ENCODE measurements around the gene WFS1. TPM values are rescaled to one million over a fixed set of nuclear protein-coding genes. Genes with fewer than 3 reads are reported as not detected.

Gene WFS1
- total and polyA plus RNA-seq, 2 of the 13 experiments (the other 11 are each of a cell fraction or from before 2014, with no cell fraction given): 39.1 to 42.2 TPM

DNA sequence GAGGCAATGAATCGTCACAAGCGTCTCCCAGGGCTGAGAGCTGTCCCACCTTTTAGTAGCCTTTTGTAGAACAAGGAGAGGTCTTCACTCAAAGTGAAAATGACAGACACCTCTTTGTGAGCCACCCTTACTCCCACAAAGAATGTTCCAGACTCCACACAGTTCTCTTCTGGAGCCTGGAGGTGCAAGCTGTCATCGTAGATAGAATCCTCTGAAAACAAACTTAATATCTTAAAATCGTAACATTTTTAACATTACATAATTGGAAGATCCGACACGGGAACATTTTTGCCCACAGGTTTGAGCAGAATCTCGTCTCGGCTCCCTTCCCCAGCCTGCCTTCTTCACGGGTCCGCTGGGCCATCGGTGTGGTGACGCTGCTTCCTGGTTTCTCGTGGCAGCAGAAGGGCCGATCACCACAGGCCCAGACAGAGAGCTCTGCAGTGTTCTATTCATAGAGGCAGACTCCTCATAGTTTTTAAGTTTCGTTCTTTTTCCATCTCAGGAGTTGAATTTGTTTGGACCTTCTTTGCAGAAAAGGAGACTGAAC, 27.7 kb downstream of the WFS1 start:
- Histone ChIP-seq H3K4me2 (ENCODE audit: low read depth, low read length) (no peak overlapping the region), H3K9me3 (ENCODE audit: low read length) (no peaks in the 10 kb centered on the region), H3K27me3 (ENCODE audit: control insufficient read depth in 1 of 2, insufficient read depth in 2 of 2, low read length in 2 of 2) (no peaks in the 10 kb centered on the region), H3K4me1 (ENCODE audit: insufficient read depth, low read length) (no peaks in the 10 kb centered on the region), H3K27ac (ENCODE audit: extremely low read length, insufficient read depth, low read length) (no peak overlapping the region), H3K36me3 (replicated peaks in 1 of 2; ENCODE audit: control insufficient read depth in 1 of 2, insufficient read depth in 2 of 2, low read length in 2 of 2) (peaks cover 40 to 81% of the 10 kb centered on the region in 2 experiments), H3K4me3 (replicated peaks in 1 of 3; ENCODE audit: insufficient read depth in 1 of 3, low read depth in 2 of 3, low read length in 3 of 3) (no peak overlapping the region), H2AFZ (ENCODE audit: low read length) (no peak overlapping the region), H3K9ac (ENCODE audit: insufficient read depth, low read depth, low read length) (no peak overlapping the region), H3K79me2 (ENCODE audit: insufficient read depth, low read length) (no peaks in the 10 kb centered on the region), H4K20me1 (ENCODE audit: insufficient read depth, low read length) (no peaks in the 10 kb centered on the region)
- in situ Hi-C loops (cut with HindIII; ENCODE audit: extremely low pct_ligation_motif_present, low pct_unique_long_range_greater_than_20kb) (no loop called here), intact Hi-C loops (cut with micrococcal nuclease; ENCODE audit: unreplicated experiment) (no loop called here)
- no peak for DNase-seq (ENCODE audit: low spot score)
- no peak for FAIRE-seq
- POLR2A ChIA-PET: interaction anchor here (0.9 kb wide), 1 partner anchor 11 kb away, joined by 3 read pairs; no protein-coding TSS in a partner anchor
- 89% methylated on average over 15 of the region's 15 CpGs for WGBS (ENCODE audit: low lambda C conversion rate)
- no peak for TF ChIP-seq ZSCAN12 (CRISPR knock-in tag; IDR thresholded peaks at IDR 0.05)
- no peak for TF ChIP-seq DNMT1 (CRISPR knock-in tag; IDR thresholded peaks at IDR 0.05)
- TF ChIP-seq CAMTA2 (CRISPR knock-in tag; IDR thresholded peaks at IDR 0.05; ENCODE audit: borderline replicate concordance): no peak
- TF ChIP-seq, protein P1, sequence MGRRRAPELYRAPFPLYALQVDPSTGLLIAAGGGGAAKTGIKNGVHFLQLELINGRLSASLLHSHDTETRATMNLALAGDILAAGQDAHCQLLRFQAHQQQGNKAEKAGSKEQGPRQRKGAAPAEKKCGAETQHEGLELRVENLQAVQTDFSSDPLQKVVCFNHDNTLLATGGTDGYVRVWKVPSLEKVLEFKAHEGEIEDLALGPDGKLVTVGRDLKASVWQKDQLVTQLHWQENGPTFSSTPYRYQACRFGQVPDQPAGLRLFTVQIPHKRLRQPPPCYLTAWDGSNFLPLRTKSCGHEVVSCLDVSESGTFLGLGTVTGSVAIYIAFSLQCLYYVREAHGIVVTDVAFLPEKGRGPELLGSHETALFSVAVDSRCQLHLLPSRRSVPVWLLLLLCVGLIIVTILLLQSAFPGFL (CRISPR knock-in tag; IDR thresholded peaks at IDR 0.05): no peak
- TF ChIP-seq ZNF468 (CRISPR knock-in tag; IDR thresholded peaks at IDR 0.05): no peak
- no peak for TF ChIP-seq TSC22D2 (CRISPR knock-in tag; IDR thresholded peaks at IDR 0.05; ENCODE audit: borderline replicate concordance)
- no peak for TF ChIP-seq CBX5 (CRISPR knock-in tag; IDR thresholded peaks at IDR 0.05; ENCODE audit: borderline replicate concordance)
- no peak for TF ChIP-seq ZNF792 (CRISPR knock-in tag; IDR thresholded peaks at IDR 0.05)
- TF ChIP-seq ATF3 (CRISPR knock-in tag; IDR thresholded peaks at IDR 0.05): no peak
- TF ChIP-seq, protein P2, sequence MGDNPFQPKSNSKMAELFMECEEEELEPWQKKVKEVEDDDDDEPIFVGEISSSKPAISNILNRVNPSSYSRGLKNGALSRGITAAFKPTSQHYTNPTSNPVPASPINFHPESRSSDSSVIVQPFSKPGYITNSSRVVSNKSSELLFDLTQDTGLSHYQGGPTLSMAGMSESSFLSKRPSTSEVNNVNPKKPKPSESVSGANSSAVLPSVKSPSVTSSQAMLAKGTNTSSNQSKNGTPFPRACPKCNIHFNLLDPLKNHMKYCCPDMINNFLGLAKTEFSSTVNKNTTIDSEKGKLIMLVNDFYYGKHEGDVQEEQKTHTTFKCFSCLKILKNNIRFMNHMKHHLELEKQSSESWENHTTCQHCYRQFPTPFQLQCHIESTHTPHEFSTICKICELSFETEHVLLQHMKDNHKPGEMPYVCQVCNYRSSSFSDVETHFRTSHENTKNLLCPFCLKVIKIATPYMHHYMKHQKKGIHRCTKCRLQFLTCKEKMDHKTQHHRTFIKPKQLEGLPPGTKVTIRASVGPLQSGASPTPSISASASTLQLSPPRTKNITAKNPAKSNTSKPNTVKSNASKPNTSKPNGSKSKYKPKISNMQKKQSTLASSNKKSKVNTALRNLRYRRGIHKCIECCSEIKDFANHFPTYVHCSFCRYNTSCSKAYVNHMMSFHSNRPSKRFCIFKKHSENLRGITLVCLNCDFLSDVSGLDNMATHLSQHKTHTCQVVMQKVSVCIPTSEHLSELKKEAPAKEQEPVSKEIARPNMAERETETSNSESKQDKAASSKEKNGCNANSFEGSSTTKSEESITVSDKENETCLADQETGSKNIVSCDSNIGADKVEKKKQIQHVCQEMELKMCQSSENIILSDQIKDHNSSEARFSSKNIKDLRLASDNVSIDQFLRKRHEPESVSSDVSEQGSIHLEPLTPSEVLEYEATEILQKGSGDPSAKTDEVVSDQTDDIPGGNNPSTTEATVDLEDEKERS (CRISPR knock-in tag; IDR thresholded peaks at IDR 0.05): no peak
- TF ChIP-seq SPEN (CRISPR knock-in tag; IDR thresholded peaks at IDR 0.05; ENCODE audit: low read depth): no peak
- TF ChIP-seq JUN (CRISPR knock-in tag; IDR thresholded peaks at IDR 0.05): no peak
- TF ChIP-seq RCOR2 (CRISPR knock-in tag; IDR thresholded peaks at IDR 0.05): no peak
- no peak for ATAC-seq
- CTCF ChIA-PET (ENCODE audit: low intra/inter-chr PET ratio, low total read pairs): no interaction called here
- BruUV-seq (replicated peaks): no TSS peak
